ENCODE measurements around the gene HOXD11.

HOXD11 gene

DNA sequence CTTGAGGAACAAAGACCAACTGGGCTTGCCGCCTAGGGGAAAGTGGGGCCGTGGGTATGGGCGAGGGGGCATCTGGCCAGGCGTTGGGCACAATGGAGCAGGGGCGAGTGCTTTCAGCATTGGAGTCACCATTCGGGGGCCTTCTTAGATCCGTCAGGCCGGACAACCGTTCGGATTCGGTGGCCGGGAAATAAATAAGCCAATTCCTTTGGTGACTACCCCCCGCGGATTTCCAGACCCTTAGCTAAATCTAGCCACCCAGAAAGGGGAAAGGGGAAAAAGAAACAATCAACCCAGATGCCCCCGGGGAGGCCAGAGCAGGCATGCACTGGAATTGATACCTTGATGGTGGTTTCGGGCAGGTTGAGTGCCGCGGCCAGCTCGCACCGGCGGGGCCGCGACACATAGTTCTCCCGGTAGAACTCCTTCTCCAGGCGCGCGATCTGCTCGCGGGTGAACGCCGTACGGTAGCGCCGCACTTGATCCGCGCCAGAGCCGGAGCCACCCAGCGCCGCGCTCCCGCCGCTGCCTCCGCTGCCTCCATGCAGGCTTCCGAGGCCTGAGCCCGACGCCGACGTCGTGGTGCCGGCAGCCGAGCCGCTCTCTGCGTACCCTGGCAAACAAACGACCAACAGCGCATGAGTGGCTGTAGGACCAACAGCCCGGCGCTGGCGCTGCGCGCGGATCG, 25.1 kb upstream of the HOXD11 start:
- no peak for DNase-seq

DNA sequence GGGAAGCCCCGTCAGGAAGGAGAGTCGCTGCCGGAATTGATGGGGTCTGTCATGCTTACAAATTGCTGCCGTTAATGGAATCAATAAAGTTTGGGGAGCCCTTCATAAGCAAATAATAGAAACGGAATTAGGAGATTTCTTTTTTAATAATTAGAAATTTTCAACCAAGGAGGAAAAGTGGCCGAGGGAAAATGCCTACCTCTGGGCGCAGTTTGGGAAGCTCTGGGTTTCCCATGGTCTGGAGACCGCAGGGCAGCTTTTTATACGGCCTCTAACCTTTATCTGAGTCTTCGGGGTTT, 24.6 kb upstream of the HOXD11 start:
- no peak for DNase-seq

DNA sequence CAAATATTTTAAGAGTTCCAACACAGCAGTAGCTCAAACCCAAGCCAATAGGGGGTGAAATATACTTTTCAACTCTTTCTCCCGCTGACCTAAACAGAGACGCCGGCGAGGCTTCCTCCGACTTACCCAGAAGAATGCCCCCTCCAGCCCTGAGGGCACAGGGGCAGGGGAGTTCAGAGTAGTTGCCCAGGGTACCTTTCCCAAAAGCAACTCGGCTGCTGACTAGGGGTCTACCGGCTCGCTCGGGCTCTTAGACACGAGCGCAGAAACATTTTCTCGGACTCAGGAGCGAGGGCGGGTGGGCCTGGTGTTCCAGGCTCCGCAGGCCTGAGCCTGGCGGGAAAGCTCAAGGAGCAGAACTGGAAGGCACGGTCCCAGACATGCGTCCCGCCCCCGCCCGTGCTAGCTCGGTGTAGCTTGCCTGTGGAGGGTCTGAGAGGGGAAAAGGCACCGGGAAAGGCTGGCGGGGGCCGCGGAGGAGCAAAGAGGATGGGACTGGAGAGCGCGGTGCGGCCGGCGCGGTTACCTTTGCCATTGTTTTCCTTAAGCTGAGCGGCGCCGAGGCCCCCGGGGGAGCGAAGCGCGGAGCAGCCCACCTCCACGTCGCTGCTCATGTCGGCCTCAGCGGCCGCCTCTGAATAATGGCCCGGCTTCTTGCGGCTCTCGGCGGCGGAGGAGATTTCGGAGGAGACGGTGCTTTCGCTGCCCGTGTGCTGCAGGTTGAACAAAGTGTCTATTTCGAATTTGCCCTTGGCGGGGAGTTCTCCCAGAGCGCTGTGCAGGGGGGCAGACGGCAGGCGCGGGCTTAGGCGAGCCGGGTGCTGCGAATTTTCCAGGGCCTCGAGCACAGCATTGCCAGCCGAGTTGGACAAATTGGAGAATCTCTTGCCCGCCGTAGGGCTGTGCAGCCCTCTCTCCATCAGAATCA, 24.0 kb upstream of the HOXD11 start:
- DNase-seq = no peak

DNA sequence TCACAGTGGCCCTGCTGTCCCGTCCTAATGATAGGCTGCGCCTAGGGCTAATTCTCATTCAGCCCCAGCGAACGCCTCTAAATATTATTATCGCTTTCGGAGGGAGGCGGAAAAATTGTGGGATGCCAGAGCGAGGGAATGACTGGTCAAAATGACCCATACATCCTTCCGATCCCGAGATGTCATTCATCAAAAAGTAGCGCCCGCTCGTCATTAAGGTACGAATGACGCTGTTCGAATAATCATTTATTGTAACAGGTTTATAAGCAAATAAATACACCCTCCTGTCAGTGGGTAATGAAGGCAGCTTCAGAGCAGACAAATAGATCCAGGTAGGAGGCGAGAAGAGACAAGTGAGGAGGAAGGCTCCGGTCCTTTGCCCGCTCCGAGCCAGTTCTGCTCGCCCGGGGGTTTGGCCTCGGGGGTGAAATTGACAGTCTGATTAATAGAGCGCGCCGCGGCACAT, 23.3 kb upstream of the HOXD11 start, which contains the start of gene EVX2:
EVX2 (minus strand) TSS at position 167 of the 466 bp plus-strand sequence. CDS start 186 bp downstream, outside the sequence.
- DNase-seq = no peak

DNA sequence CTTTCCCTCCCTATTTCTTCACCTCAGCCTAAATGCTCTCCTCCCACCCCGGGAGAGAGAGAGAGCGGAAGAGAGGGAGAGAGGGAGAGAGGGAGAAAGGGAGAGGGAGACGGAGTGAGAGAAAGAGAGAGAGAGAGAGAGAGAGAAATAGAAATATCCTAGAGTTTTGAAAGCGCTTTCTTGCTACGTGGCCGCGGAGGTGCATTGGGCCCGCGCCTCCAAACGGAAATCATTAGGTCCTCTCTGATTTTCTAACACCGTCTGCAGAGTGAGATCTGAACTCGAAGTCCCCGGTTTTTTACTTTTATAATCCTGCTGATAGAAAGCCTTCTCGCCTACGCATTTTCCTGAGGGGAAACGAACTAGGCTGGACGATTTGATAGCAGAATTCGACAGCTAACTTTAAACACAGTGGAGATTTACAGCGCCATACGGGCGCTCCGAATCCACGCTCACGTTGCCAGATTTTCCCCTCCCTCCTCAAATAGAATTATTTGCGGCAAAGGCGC, 22.4 kb upstream of the HOXD11 start:
- no peak for DNase-seq

DNA sequence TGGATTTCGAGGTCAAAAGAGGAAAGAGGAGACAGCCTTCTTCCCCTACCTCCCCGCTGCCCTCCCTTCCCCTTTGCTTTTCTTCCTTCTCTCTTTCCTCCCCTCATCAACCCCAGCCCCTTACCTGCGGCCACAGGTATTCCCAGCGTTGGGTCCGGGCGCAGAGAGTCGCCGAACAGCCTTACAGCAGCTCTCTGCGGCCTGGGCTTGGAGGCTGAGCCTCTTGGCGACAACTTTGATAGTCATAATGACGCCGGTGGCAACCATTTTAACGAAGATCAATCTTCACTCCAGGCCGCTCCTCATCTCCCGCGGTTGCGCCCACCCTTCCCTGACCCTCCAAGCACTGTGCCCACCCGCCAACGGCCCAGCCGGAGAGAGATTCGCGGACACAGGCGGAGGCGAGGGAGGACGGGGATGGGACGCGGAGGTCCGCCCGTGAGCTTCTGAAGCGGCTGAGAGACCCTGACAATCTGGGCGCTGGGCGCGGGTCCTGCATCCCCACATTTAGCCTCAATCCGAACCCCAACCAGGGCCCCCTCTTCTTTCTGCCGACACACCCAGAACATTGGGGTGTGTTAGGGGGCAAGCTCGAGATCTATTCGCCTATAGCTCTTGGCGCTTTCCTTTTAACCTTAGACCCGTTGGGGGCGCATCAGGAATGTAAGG, 21.8 kb upstream of the HOXD11 start:
- DNase-seq = no peak

DNA sequence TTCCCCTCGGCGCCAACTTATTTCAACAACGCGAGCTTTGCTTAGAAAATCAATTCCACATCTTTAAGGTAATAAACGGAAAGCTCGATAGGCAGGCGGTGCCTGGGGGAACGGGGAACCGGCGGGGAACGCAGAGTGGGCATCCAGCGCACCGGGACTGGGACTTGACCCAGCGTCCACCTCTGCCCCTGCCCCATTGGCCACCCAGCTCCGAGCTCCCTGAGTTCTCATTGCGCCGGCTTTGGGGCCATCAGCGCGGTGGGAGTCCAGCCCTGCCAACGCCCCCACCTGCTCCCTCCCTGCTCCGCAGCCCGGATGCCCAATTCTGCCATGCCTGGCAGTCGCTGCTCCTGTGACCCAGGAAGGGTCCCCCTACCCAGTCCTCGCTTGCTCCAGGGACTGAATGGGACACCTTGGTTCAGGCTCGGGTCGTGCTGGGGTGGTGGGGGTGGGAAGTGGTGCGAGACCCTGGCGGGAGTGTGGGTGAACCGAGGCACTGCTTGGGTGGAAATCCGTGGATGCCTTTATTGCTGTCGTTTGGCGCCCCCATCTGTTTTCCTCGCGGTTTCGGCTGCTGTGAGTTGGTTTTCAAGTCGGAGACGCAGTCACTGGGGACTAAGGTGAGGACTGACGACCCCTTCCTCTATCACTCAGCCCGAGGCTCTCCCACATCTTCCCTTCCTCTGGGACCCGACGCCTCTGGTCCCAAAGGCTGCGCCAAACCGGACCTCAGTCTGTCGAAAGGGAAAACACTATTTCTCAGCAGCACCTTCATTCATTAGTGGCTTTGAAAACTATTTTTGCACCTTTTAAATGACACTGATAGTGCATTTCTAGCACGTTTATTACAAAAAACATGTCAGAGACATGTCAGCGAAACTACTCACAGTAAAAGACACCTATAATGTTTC, 21.0 kb upstream of the HOXD11 start:
- no peak for DNase-seq

DNA sequence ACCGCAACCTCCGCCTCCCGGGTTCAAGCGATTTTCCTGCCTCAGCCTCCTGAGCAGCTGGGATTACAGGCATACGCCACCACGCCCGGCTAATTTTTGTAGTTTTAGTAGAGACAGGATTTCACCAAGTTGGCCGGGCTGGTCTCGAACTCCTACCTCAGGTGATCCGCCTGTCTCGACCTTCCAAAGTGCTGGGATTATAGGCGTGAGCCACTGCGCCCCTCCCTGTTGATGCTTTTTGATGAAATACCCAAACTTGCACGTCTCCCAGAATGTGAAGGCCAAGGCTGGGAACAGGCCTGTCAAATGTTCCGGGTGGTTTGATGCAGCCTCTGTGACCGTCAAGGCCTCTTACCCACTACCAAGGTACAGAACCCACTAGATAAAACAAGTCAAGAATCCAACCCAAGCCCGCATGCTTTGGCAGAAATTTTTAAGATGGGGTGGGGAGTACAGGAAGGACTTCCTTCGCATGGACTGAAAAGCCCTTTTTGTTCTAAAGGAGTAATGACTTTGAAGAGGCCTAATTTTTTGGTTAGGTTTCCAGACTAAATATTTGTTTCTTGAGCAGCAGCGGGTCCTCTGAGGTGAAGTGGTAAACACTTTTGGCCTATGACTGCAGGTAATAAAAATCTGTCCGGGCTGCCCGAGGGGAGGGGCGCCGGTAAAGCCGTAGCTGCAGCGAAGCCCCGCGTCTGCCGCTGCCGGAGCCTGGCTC, 19.6 kb upstream of the HOXD11 start:
- DNase-seq = no peak

DNA sequence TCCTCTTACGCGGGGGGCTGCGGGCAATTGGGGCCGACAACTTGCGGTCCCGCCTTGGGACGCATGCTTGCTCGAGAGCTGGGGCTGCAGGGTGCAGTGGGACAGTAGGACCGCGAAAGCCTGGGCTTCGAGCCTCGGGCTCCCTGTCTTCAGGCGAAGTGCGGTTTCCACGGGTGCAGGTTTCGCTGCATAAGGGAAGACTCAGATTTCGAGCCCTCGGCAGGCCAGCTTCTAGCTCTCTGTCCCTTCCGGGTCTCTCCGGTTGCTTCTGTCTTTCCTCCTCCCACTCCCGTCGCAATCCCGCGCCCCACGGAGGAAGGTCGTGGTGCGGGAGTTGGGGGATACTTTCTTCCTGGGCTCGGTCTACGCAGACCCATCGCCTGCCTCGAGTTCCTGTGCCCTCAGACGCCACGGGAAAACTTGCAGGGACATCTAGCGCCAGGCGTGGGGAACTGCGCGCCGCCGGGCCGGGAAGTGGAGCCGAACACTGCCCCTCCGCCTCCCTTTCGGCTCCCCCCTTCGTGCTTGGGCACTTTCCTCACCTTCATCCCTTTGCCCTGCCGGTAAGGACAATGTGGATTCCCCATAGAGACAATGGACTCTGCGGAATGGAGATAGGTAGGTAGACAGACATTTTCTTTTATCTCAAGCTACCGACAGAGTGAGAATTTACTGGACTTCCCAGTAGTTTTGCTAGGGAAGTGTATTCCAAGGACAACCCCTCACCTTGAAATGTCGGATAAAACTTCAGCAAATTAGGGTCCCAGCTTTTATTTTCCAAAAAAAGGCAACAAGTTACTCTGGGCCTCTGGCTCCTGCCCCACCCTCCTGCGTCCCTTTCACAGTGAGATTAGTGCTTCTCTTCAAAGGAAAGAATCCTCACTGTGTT, 18.8 kb upstream of the HOXD11 start:
- no peak for DNase-seq

DNA sequence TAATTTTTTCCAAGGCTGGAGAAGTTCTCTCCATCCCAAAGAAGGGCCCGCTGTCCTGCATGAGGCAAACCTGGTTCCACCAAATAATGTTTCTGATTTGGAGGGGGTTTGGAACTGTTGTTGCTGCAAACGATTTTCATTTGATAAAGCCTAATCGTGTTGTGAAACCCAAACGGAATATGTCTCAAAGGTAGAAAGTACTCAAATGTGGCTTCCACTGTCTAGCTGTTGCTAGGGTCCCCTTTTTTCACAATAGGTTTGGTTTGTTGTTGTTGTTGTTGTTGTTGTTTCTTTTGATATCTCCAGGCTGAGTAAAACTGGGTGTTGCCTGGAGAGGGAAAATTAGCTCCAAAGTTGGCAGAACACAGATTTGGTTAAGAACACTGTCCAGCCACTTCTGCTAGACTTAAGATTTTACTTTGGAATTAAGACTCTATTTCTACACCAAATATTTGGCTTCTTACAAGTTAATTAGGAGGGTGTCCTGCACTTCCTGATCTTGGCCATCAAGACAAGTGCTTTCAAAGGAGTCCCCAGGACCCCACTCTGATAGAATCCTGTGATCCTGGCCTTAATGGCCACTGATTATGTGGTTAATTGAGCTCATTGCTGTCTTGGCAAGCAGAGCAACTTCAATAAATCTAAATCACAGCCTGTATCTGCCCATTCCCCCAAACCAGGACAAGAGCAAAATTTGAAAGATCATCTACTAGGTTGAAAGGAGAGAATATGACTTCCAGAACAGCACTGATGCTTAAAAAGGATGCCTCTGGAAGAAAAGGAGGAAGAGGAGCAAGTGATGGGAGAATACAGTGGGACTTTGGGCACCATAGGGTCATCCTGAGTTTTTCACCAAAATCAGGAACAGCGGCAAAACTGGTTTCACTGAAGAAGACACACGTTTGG, 17.9 kb upstream of the HOXD11 start:
- no peak for DNase-seq

DNA sequence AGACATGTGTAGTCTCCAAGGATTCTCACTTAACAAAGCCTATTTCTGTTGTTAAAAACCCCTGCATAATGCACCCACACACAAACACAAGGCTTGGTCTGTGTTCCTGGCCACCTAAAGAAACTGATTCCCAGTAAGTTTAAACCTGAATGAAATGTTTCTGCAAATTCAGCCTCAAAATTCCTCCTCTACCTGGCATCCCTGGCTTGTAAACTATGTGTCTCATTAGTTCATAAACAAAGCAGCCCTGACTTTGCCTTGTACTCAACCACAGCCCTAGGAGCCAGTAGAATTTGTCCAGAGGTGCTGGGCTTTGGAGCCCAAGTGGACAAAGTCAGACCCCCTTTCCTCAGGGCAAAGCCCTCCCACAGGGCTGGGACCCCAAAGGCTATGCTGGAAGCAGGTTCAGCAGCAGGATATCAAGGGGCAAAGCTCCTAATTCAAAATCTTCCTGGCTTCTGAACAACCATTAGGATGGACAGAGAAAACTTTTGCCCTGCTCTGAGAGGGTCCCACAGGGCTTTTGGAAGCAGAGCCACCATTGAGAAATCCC, 17.2 kb upstream of the HOXD11 start:
- no peak for DNase-seq

DNA sequence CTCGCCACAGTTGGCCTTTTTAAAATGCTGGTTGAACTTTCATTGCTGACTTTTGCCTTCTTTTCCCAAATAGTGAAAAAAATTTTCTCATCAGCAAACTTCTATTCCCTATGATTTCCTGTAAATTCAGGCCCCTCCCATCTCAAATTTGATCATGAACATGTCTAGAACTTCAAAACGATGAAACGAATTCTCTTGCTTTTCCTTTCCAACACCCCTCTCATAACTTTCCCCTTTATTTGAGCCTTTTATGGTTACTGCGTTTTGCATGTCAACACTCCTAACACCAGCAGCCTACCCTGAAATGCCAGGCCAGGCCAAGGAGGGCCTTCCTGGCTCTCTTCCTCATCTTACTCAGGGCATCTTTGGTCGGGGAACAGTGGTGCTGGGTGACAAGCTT, 16.2 kb upstream of the HOXD11 start:
- DNase-seq = no peak

DNA sequence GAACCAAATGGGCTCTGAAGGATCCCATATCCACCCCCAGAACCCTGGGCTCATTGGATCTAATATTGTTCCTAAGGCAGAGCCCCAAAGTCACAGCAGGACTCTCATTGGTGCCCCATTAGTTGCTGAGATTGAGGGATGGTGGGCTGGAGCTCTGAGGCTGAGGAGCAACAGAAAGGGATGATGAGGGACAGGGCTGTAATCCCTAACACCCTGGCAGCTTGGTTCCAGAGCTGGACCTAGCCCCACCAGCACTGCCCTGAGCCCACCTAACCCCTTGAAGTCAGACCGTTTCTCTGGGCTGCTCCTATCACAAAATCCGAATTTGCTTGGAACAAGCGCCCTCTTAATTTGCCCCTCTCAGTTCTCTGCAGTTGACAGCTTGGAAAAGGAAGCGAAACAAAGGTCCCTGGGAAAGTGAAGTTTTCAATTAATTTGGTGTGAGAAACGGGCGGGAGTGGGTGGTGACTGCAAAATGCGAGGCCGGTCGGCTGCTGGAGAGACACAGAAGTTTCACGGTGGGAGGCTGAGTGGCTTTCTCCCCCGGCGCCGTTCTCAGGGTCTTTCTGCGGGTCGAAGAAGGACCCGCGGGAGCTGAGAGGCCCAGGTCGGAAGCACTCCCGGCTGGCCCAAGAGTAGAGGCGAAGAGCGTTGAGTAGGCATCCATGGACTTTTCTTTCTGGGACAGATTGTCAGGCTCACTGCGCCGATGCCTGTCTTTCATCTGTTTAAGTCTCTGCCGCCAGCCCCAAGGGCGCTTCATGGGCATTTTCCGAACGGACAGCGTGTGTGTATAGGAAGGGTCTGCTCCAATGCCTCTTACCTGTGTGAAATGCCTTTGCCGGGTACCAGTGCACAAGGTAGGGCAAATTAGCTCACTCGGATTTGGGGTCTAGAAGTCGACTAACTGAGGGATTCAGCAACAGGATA, 15.5 kb upstream of the HOXD11 start:
- no peak for DNase-seq

DNA sequence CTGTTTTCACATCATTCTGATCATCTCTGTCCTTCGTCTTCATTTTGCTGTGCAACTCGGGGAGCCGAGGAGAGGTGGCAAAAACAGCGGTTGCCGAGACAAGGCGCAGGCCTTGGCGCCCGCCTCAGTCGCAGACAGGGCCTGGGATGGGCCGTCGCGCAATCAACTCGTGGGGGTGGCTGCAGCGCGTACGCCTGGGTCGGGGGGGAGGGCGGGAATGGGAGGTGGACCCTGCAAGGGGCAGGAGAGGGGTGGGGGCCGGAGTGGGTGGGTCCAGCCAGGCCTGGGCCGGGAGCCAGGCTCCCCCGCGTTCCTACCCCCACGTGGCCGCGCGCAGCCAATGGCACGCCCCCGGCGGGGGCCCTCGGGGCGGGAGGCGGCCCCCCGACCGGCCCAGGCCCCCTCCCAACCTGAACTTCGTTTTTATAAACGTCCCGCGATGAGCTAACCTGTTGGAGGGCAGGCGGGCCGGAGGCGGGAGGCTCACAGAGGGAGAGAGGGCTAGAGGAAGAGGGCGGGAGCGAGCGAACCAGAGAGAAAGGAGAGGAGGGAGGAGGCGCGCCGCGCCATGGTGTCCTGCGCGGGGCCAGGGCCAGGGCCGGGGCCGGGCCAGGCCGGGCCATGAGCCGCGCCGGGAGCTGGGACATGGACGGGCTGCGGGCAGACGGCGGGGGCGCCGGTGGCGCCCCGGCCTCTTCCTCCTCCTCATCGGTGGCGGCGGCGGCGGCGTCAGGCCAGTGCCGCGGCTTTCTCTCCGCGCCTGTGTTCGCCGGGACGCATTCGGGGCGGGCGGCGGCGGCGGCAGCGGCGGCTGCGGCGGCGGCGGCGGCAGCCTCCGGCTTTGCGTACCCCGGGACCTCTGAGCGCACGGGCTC, 14.6 kb upstream of the HOXD11 start, which contains the start of gene HOXD13:
HOXD13 (plus strand) TSS at position 452 of the 875 bp plus-strand sequence; CDS start at position 622, 170 bp downstream.
- DNase-seq = no peak

DNA sequence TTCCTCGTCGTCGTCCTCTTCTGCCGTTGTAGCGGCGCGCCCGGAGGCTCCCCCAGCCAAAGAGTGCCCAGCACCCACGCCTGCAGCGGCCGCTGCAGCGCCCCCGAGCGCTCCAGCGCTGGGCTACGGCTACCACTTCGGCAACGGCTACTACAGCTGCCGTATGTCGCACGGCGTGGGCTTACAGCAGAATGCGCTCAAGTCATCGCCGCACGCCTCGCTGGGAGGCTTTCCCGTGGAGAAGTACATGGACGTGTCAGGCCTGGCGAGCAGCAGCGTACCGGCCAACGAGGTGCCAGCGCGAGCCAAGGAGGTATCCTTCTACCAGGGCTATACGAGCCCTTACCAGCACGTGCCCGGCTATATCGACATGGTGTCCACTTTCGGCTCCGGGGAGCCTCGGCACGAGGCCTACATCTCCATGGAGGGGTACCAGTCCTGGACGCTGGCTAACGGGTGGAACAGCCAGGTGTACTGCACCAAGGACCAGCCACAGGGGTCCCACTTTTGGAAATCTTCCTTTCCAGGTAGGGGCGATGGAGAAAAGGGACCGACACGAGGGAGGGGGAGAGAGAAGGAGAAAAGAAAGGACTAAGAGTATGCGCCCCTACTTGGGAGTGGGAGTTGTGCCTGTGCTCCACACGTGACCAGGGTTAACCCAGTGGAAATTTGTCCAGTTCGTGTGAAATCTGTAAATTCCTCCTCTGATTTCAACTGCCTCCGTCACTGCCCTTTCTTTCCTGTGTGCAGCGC, 13.8 kb upstream of the HOXD11 start:
- DNase-seq = no peak

DNA sequence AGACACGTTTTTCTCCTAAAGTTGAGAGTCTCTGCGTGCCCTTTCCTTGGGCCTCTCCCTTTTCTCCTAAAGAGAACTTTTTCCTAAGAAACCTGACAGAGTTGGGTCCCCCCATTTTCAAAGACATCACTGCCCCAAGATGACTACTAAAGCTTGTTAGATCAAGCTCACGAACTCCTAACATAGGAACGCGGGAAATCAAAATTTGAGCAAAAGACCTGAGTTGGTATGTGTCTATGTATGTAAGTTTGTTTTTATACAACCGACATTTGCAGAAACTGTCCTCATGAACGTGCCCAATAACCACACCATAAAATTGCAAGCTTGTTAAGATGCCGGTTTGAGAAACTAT, 13.2 kb upstream of the HOXD11 start:
- no peak for DNase-seq
